ENCODE measurements around the gene SIRT3.

Gene SIRT3
- total RNA-seq: 10.1 to 30.8 (median 20.8) reads per million in 9 experiments

GRCh38 chr11:235997-236773, at the start of gene SIRT3:
Gene SIRT3 (minus strand): TSS chr11:236342. CDS start chr11:236328, 14 bp downstream.
- peak; percentile 84 for ATAC-seq (replicated peaks)
- no peaks in the 10 kb centered on the region for H3K27me3 Mint-ChIP-seq
- DNase-seq: peak; percentile 79 to 82 (median 81)
- H3K36me3 Mint-ChIP-seq (ENCODE audit: insufficient read depth): peaks cover 32% of the 10 kb centered on the region
- no peaks in the 10 kb centered on the region for H3K9me3 Mint-ChIP-seq
- H3K4me1 Mint-ChIP-seq (ENCODE audit: low read depth in 2 of 2): peaks cover 13 to 38% of the 10 kb centered on the region in 2 donors
- peak within 1 kb of the TSS; percentile 96 for H3K4me3 Mint-ChIP-seq
- peak within 1 kb of the TSS; percentile 98 to 99 for H3K27ac Mint-ChIP-seq

- Mint-ChIP-seq H3K36me3 (ENCODE audit: insufficient read depth) (peaks cover 36% of the 10 kb centered on the region), H3K4me1 (ENCODE audit: low read depth in 2 of 2) (peaks cover 44 to 61% of the 10 kb centered on the region in 2 donors), H3K27ac (no peak overlapping the region), H3K27me3 (peaks cover 7 to 23% of the 10 kb centered on the region in 2 donors), H3K9me3 (no peaks in the 10 kb centered on the region), H3K4me3 (no peak overlapping the region)
- no peak for DNase-seq
- ATAC-seq (replicated peaks): no peak
Observed at GRCh38 chr11:285894-286220, 49.7 kb upstream of the SIRT3 start.

- no peak for ATAC-seq (replicated peaks)
- DNase-seq: no peak
- Mint-ChIP-seq H3K36me3 (ENCODE audit: insufficient read depth) (peaks cover 31% of the 10 kb centered on the region), H3K9me3 (no peaks in the 10 kb centered on the region), H3K27ac (no peak overlapping the region), H3K4me1 (ENCODE audit: low read depth in 2 of 2) (peaks cover 40 to 57% of the 10 kb centered on the region in 2 donors), H3K27me3 (peaks cover 7 to 26% of the 10 kb centered on the region in 2 donors), H3K4me3 (no peak overlapping the region)
Observed at GRCh38 chr11:285021-285893, 49.1 kb upstream of the SIRT3 start.

- ATAC-seq (replicated peaks): no peak
- no peak for DNase-seq
- Mint-ChIP-seq H3K9me3 (no peaks in the 10 kb centered on the region), H3K27ac (no peak overlapping the region), H3K27me3 (peaks cover 7 to 26% of the 10 kb centered on the region in 2 donors), H3K4me3 (no peak overlapping the region), H3K36me3 (ENCODE audit: insufficient read depth) (peaks cover 23% of the 10 kb centered on the region), H3K4me1 (ENCODE audit: low read depth in 2 of 2) (peaks cover 34 to 49% of the 10 kb centered on the region in 2 donors)
Observed at GRCh38 chr11:284105-285020, 48.2 kb upstream of the SIRT3 start.

GRCh38 chr11:283405-284104, 47.4 kb upstream of the SIRT3 start:
- no peak overlapping the region for H3K4me3 Mint-ChIP-seq
- H3K27ac Mint-ChIP-seq: no peak overlapping the region
- no peaks in the 10 kb centered on the region for H3K9me3 Mint-ChIP-seq
- peaks cover 21% of the 10 kb centered on the region for H3K36me3 Mint-ChIP-seq (ENCODE audit: insufficient read depth)
- no peak for DNase-seq
- H3K4me1 Mint-ChIP-seq (ENCODE audit: low read depth in 2 of 2): peaks cover 36 to 48% of the 10 kb centered on the region in 2 donors
- ATAC-seq (replicated peaks): no peak
- H3K27me3 Mint-ChIP-seq: peaks cover 7 to 26% of the 10 kb centered on the region in 2 donors

- ATAC-seq (replicated peaks): no peak
- peak overlapping the region in 1 of 2 donors; percentile 39 for H3K27ac Mint-ChIP-seq
- DNase-seq: no peak
- peaks cover 38 to 47% of the 10 kb centered on the region in 2 donors for H3K4me1 Mint-ChIP-seq (ENCODE audit: low read depth in 2 of 2)
- peaks cover 7 to 26% of the 10 kb centered on the region in 2 donors for H3K27me3 Mint-ChIP-seq
- peaks cover 16% of the 10 kb centered on the region for H3K36me3 Mint-ChIP-seq (ENCODE audit: insufficient read depth)
- H3K4me3 Mint-ChIP-seq: peak overlapping the region; percentile 81 to 87
- H3K9me3 Mint-ChIP-seq: no peaks in the 10 kb centered on the region
Observed at GRCh38 chr11:282630-283360, 46.7 kb upstream of the SIRT3 start.

- DNase-seq (no peak), ATAC-seq (replicated peaks) (no peak)
- Mint-ChIP-seq H3K27ac (peak overlapping the region in 1 of 2 donors; percentile 39), H3K27me3 (peaks cover 7 to 26% of the 10 kb centered on the region in 2 donors), H3K9me3 (no peaks in the 10 kb centered on the region), H3K4me3 (peak overlapping the region; percentile 81 to 87), H3K4me1 (ENCODE audit: low read depth in 2 of 2) (peaks cover 39 to 49% of the 10 kb centered on the region in 2 donors), H3K36me3 (ENCODE audit: insufficient read depth) (peaks cover 10% of the 10 kb centered on the region)
Observed at GRCh38 chr11:282171-282570, 46.0 kb upstream of the SIRT3 start.

- Mint-ChIP-seq H3K27ac (peak overlapping the region in 1 of 2 donors; percentile 39), H3K36me3 (ENCODE audit: insufficient read depth) (peaks cover 4% of the 10 kb centered on the region), H3K4me3 (peak overlapping the region; percentile 81 to 87), H3K9me3 (no peaks in the 10 kb centered on the region), H3K4me1 (ENCODE audit: low read depth in 2 of 2) (peaks cover 35 to 44% of the 10 kb centered on the region in 2 donors), H3K27me3 (peaks cover 7 to 26% of the 10 kb centered on the region in 2 donors)
- no peak for DNase-seq
- ATAC-seq (replicated peaks): no peak
Observed at GRCh38 chr11:281486-282161, 45.5 kb upstream of the SIRT3 start.

- no peak for DNase-seq
- H3K36me3 Mint-ChIP-seq (ENCODE audit: insufficient read depth): no peaks in the 10 kb centered on the region
- peak overlapping the region; percentile 81 to 87 for H3K4me3 Mint-ChIP-seq
- H3K9me3 Mint-ChIP-seq: no peaks in the 10 kb centered on the region
- H3K4me1 Mint-ChIP-seq (ENCODE audit: low read depth in 2 of 2): peaks cover 35 to 44% of the 10 kb centered on the region in 2 donors
- H3K27me3 Mint-ChIP-seq: peaks cover 7 to 26% of the 10 kb centered on the region in 2 donors
- ATAC-seq (replicated peaks): peak; percentile 47
- H3K27ac Mint-ChIP-seq: peak overlapping the region in 1 of 2 donors; percentile 35
Observed at GRCh38 chr11:280706-281485, 44.8 kb upstream of the SIRT3 start.

GRCh38 chr11:279966-280705, 44.0 kb upstream of the SIRT3 start:
- peaks cover 7 to 26% of the 10 kb centered on the region in 2 donors for H3K27me3 Mint-ChIP-seq
- peaks cover 35 to 39% of the 10 kb centered on the region in 2 donors for H3K4me1 Mint-ChIP-seq (ENCODE audit: low read depth in 2 of 2)
- peak overlapping the region in 1 of 2 donors; percentile 44 for H3K27ac Mint-ChIP-seq
- DNase-seq: no peak
- no peaks in the 10 kb centered on the region for H3K9me3 Mint-ChIP-seq
- no peaks in the 10 kb centered on the region for H3K36me3 Mint-ChIP-seq (ENCODE audit: insufficient read depth)
- ATAC-seq (replicated peaks): peak; percentile 65
- H3K4me3 Mint-ChIP-seq: peak overlapping the region; percentile 81 to 87
